Activated CD4-positive, alpha-beta T cell treated with anti-CD3 and anti-CD28 coated beads, Interleukin-2, amount 50 U/mL, for 4 hours (primary cell): ENCODE results near the gene NXF1.
"Not testable (repeated sequence)": the region's sequence is repeated elsewhere in the genome, so short reads cannot be mapped to it uniquely, and the experiment has no call there.

Experiments
- DNase-seq, 2 experiments: peaks; one replicate each; pipeline ENCODE4 v3.0.0-alpha.2; 2020

The NXF1 gene

DNA sequence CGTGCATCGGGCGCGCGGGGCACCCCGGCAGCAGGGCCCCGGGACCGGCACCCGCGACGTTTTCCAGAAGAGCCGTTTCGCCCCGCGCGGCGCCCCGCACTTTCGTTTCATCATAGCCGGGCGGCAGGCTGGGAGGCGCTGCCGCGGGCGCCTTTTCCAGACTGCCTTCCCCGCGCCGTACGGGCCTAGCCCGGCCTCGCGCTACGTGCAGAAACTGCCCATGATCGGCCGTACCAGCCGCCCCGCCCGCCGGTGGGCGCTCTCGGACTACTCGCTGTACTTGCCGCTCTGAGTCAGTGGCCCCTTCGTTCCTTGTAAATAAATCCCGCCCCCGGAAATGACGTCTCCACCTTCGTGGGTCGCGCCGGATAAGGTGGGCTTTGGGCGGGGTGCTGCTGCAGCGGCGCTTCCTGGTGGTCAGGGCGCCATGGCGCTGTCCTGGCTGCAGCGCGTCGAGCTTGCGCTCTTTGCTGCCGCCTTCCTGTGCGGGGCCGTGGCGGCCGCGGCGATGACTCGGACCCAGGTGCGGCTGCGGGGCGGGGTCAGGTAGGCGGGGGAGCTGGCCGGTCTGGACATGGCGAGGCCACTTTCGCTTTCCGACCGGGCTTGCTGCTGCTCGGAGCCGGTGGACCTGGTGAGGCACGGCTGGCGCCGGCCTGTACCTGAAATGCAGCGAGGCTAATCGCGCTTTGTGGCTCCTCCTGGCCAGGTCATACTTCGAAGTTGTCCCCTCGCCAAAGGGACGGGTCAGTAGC, 18.1 kb downstream of the NXF1 start, which contains the start of gene TMEM179B:
Gene TMEM179B, plus strand, starts transcription at position 398 of the 755 bp plus-strand sequence. Its CDS starts 30 bp downstream, at position 428.
- peak; percentile 97 for DNase-seq

DNA sequence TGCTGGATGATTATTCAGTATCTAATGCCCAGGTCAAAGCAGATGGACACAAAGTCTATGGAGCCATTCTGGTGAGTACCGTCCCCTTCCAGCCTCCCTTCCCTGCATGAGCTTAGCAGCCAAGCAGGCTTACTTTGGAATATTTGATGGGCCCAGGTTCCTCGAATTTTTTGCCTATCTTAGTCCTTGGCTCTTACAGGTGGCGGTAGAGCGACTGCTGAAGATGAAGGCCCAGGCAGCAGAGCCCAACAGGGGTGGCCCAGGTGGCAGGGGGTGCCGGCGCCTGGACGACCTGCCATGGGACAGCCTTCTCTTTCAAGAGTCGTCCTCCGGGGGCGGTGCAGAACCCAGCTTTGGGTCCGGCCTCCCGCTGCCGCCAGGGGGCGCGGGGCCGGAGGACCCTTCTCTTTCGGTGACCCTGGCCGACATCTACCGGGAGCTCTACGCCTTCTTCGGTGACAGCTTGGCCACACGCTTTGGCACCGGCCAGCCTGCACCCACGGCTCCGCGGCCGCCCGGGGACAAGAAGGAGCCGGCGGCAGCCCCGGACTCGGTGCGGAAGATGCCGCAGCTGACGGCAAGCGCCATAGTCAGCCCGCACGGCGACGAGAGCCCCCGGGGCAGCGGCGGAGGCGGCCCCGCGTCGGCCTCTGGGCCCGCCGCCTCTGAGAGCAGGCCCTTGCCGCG, 18.8 kb downstream of the NXF1 start:
- peak; percentile 75 to 76 for DNase-seq

DNA sequence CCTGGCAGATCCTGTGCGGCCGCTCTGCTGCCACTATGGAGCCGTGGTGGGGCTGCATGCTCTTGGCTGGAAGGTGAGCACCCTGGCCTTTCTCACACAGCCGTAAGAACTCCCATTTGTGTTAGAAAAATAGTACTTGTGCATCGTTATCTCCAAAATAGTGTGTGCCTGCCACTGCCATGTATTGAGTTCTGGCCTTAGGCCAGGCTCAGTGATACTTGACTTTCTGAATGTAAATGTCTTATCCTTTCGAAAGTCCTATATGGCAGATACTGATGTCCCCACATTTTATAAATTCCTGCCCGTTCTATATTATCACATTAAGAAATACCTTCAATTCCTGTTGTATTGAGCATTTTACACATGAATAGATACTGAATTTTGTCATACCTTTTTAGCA, 22.5 kb downstream of the NXF1 start:
- DNase-seq = no peak

DNA sequence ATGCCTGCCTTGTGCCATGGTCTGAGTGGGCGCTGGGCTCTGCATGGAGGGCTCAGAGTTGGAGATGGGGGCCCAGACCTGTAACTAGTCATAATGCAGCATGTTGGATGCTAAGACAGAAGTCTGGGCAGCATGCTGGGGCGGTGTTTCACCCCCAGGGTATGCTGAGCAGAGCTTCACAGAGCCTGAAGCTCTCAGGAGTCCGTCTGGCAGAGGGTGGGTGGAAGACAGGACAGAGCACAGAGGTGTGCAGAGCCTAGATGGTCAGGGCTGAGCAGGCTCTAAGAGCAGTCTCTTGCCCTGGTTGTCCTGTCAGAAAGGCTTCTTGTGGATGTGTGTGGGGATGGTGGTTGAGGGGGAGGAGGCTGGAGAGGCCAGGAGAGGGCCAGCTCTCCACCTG, 26.8 kb downstream of the NXF1 start:
- no peak for DNase-seq

DNA sequence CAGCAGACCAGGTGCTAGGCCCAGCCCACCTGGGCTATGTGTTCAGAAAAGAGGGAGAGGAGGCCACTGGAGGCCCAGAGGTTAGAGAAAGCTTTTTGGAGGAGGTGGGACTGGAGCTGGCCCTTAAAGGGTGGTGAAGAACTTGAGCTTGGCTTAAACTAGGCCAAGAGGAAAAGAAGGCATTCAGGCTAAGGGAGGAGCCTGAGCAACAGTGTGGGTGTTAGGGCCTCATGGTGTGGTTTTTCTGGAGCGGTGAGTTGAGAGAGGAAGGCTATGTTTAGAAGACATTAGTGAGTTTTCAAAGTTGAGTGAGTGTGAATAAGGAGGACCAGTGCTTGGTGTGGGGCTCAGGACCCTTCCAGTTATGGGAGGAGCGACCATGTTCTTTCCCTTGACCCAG, 27.9 kb downstream of the NXF1 start:
- no peak for DNase-seq

DNA sequence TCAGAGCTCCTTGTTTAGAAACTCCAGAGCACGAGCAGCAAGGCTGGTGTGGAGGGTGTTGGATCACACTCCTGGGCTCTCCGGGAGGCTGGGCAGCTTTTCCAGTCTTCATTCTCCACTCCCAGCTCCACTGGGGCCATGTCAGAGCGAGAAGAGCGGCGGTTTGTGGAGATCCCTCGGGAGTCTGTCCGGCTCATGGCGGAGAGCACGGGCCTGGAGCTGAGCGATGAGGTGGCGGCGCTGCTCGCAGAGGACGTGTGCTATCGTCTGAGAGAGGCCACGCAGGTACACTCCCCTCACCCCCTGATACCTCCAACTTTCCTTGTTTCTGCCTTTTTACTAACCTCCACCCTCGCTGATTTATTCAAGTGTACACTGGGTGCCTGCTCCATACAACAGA, 29.6 kb downstream of the NXF1 start:
- no peak for DNase-seq

DNA sequence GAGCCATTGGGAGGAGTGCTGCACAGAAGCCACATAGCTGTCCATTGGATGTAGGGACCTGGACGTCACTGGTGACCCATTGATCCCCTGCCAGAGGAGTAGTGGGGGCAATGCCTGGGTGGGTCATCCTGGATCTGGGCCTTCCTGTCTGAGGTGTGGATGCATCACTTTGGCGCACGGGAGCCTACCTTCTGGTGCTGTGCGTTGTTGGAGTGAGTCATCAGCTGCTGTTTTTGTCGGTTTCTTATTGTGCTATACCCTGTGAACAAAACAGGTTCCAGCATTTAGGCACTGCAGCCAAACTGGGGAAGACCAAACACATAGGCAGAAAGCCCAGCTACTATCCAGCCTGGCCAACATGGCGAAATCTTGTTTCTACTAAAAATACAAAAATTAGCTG, 30.8 kb downstream of the NXF1 start:
- no peak for DNase-seq

DNA sequence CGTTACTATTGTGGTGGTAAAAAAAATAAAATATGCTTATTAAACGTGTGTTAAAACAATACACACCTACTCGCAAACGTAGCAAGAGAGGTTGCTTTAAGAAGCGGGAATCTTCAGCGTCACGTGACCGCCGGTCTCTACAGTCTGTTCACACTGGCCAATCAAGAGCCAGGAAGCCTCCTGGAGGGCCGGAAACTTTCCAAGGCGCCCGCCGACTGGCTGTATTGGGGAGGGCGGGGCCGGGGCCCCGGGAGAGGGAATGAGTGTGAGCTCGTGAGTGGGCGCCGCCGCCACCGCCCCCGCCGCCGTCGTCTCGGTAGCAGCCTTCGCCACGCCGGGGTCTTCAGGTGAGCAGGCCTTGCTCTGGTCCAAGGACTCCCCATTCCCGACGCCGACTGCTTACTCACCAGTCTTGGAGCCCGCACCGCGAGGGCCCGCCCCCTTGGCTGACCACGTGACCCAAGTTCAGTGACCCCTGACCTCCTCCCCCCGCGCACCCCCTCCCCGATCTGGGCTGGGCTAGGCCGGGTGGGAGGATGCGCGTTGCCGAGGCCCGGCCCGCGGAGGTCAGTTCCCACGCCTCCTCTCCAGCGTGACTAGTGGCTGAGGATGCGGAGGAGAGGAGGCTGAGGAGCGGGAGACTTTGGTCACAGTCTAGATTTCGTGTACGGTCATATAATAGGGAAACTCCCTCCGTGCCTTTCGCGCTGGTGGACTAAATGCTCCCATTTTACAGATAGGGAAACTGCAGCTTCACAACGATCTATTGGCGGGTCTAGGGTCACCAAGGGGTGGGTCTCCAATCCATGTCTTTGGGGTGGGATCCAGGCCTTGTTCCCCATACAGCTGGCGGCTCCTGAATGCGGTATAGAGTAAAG, 33.9 kb downstream of the NXF1 start, which contains the start of gene TAF6L:
Gene TAF6L, plus strand, starts transcription at position 253 of the 878 bp plus-strand sequence. CDS start 4,388 bp downstream, outside the sequence.
- DNase-seq = peak; percentile 90 to 92

DNA sequence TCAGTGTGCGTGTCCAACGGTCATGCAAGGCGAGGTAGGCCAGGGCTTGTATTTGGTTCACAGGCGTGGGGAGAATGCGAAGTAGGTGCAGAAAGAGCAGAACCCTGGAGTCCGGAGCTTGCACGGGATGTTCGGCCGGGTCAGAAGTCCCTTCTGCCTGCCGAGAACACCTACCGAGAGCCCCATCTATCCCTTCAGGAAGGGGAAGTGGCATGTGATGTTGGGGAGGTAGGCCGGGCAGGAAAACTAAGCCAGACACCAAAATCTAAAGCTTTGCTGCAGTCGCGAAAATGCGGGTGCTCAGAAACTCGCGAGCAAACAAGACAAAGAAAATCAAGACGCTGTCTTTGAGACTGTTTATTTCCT, 34.5 kb downstream of the NXF1 start:
- no peak for DNase-seq

DNA sequence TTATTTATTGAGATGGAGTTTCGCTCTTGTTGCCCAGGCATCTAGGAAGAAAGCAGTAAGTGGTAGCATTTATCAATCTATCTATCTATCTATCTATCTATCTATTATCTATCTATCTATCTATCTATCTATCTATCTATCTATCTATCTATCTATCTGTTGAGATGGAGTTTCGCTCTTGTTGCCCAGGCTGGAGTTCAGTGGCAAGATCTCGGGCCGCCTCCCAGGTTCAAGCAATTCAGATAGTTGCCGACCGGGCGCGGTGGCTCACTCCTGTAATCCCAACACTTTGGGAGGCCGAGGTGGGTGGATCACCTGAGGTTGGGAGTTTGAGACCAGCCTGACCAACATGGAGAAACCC, 44.4 kb downstream of the NXF1 start:
- not testable (repeated sequence) for DNase-seq

DNA sequence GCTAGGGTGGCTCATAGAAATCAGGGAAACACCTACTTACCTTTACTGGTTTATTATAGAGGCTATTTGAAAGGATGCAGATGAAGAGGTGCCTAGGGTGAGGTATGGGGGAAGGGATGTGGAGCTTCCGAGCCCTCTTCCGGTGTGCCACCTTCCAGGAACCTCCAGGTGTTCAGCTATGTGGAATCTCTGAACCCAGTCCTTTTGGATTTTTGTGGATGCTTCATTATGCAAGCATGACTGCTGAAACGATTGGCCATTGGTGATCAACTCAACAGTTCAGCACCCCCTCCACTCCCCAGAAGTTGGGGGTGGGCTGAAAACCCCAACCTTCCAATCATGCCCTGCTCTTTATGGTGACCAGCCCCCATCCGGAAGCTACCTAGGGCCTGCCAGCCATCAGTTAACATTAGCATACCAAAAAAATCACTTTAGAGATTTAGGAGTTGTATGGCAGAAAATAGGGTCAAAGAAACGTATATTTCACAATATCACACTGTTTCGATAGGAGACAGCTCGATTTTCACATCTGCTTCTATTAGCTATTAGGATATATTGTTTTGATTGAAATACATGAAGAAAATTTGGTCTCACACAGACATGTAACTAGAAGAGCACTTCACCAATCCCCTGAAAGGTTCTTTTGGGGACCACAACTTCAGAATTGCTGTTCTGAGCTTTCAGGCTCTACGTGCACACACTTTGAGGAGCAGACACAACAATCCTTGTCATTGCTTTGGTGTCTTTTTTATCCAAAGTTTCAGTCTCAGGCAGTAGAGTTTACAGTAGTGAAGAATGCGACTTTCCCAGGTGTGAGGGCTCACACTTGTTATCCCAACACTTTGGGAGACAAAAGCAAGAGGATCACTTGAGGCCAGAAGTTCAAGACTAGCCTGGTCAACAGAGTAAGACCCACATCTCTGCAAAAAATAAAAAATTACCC, 47.1 kb downstream of the NXF1 start:
- no peak for DNase-seq

DNA sequence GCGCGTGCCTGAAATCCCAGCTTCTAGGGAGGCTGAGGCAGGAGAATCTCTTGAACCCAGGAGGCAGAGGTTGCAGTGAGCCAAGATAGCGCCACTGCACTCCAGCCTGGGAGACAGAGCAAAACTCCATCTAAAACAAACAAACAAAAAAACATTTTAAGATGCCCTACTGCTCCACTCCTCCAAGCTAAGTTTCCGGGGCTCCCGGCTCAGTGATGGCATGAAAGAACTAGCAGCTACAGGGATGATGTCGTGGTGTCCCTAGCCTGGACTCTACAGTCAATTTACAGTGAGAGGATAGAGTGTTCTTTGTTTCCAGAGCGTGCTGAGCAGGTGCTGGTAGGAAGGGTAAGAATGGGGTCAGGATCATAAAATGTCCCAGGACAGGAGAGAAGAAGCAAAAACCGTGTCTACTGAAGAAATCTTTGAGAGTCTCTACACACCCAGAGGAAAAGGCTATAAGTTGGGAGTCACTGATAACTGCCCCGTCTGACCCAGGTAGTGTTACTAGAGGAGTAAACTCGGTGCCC, 50.1 kb downstream of the NXF1 start:
- no peak for DNase-seq

DNA sequence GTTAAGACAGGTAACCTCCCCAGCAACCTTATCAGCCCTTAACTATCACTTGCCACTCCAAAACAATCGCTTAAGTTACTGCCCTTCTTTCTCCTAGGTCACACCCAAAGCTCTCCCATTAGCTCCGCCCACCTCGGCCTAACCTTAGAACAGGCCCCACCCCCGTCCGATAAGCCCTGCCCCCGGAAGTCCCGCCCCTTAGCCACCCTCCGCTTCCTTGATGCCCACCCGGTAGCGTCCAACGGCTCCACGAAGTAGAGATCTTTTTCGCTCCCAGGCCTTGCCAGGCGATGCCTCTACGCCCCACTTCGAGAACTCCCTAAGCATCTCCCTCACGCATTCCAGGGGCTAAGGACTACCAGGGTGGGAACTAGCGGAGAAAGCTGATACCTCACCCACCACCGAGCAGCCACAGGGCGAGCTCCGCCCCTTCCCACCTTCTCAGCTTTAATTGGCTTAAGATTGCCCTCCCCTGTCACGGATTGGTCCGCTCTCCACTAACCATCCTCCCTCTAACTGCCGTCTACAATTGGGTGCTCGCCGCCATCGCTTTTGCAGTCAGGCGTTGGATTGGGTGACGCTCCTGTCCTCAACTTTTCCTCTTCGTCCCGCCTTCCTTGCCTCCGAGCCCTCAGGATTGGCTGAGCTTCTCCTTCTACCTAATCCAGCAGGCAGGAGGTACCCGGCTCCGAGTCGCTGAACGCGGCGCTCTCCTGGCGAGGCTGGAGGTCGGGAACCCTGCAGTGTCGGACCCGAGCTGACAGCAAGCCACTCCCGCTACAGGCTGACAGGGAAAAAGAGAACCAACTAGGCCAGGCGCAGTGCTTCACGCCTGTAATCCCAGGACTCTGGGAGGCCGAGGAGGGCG, 51.3 kb downstream of the NXF1 start, which contains the start of gene ZBTB3:
Gene ZBTB3, minus strand, starts transcription at position 425 of the 868 bp plus-strand sequence. CDS start 496 bp downstream, outside the sequence.
- DNase-seq = peak; percentile 95 to 97

DNA sequence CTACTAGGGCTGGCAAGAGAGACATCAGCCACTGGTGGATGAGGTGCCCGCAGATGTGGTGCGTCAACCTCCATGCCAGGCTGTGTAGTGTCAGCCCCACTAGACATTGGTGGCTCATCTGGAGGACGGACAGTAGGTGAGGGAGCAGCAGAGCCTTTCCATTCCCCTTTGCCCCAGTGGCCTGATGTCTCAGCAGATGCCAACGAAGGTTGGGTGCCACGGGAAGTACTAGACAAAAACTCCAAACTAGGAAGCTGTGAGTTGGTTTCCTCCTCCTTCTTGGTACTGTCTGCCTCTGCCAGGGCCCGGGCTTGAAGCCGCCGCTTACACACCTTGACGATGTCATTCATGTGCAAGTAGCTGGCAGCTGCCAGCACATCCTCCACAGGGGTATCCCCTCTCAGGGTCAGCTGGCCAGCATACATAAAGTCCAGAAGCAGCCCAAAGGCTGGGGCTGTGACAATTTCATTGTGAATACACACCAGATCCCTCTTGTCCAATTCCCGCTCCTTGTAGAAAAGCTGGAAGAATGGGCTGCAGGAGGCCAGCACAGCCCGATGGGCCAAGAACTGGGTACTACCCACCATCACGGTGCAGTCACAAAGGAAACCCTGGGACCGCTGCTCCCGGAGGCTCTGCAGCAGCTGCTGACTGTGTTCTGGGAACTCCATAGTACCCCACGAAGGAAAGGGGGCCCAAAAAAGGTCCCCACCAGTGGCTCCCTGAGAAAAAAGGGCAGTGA, 52.1 kb downstream of the NXF1 start:
- DNase-seq = no peak

DNA sequence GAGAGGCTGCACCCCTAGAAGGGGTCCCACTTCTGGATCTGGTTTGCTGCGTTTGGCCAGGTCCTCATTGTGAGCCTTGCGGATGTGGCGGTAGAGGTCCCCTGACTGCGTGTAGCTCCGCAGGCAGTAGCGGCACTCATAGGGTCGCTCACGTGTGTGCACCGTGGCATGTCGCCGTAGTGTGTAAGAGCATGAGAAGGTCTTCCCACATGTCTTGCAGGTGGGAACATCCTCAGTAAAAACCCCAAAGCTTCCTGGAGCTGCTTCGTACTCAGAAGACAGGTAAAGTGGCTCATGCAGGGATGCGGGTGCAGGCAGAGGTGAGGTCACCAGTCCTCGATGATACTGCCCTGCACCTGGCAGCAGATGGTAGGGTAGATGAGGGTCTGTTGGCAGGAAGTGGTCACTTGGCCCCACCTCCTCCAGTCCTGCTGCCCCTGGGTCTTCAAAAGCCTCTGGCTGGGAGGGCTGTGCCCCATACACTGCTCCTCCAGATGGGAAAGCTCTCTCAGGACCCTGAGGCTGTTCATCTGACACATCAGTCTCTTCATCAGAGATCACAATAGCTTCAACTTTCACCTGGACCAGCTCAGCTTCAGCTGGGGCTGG, 53.0 kb downstream of the NXF1 start:
- DNase-seq = no peak

DNA sequence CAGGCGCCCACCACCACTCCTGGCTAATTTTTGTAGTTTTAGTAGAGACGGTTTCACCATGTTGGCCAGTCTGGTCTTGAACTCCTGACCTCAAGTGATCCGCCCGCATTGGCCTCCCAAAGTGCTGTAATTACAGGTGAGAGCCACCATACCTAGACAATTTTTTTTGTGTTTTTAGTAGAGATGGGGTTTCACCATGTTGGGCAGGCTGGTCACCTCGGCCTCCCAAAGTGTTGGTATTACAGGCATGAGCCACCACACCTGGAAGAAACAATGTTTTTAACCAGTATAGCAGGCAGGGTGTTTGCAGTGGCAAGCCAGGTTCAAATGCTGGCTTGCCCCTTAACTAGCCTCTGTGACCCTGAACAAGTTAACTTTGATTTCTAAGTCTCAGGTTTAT, 55.3 kb downstream of the NXF1 start:
- DNase-seq = not testable (repeated sequence)

DNA sequence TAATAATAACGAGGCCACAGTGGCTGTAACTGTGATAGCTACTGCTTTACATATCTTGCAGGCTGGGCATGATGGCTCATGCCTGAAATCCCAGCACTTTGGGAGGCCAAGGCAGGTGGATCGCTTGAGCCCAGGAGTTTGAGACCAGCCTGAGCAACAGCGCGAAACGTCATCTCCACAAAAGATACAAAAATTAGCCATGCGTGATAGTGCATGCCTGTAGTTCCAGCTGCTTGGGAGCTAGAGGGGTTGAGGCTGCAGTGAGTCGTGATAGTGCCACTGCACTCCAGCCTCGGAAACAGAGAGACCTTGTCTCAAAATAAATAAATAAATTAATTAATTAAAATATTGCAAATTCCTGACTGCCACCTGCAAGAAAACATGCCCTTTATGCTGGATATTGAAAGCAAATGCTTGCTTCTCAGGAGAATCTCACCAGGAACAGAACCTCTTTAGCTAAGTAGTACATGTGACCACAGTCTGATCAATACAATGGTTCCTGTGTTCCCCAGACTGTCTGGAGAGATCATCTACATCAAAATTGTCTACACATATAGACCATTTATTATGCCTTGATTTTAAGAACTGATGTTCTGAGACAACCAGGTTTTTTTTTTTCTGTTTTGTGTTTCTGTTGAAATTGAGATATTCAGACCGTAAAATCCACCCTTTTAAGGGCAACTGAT, 57.6 kb downstream of the NXF1 start:
- no peak for DNase-seq
